ENCODE measurements around the gene BST2.
A peak's percentile ranks its signal among the peaks of the same experiment; 100 is the strongest.

The BST2 gene

GRCh38 chr19:17419621-17420474 lies 14.4 kb upstream of the BST2 start, which contains the start of gene MVB12A:
TSS of gene MVB12A (plus strand) at chr19:17420047. CDS start at chr19:17420136, 89 bp downstream.
- peak; percentile 84 to 93 (median 90) for DNase-seq (ENCODE audit: low read depth in 3 of 3)

GRCh38 chr19:17419154-17419620 lies 13.8 kb upstream of the BST2 start:
- DNase-seq (ENCODE audit: low read depth in 3 of 3): no peak

- no peak for DNase-seq (ENCODE audit: low read depth in 3 of 3)
These were observed 13.3 kb upstream of the BST2 start for GRCh38 chr19:17418710-17419109.

- DNase-seq (ENCODE audit: low read depth in 3 of 3): no peak
These were observed 9.7 kb upstream of the BST2 start for GRCh38 chr19:17415121-17415520.

GRCh38 chr19:17414097-17414496 lies 8.7 kb upstream of the BST2 start:
- no peak for DNase-seq (ENCODE audit: low read depth in 3 of 3)

- no peak for DNase-seq (ENCODE audit: low read depth in 3 of 3)
These were observed 6.4 kb upstream of the BST2 start for GRCh38 chr19:17411801-17412200.

- DNase-seq (ENCODE audit: low read depth in 3 of 3): no peak
These were observed 4.6 kb upstream of the BST2 start for GRCh38 chr19:17409990-17410389.

- DNase-seq (ENCODE audit: low read depth in 3 of 3): no peak
These were observed 1.4 kb upstream of the BST2 start for GRCh38 chr19:17406887-17407196.

GRCh38 chr19:17406046-17406886 lies 836 bp upstream of the BST2 start:
- no peak for DNase-seq (ENCODE audit: low read depth in 3 of 3)

- DNase-seq (ENCODE audit: low read depth in 3 of 3): no peak
These were observed 695 bp downstream of the BST2 start for GRCh38 chr19:17404621-17405249.

- DNase-seq (ENCODE audit: low read depth in 3 of 3): no peak
These were observed 1.4 kb downstream of the BST2 start for GRCh38 chr19:17404015-17404414.

GRCh38 chr19:17402982-17403855 lies 2.2 kb downstream of the BST2 start:
- DNase-seq (ENCODE audit: low read depth in 3 of 3): no peak

- DNase-seq (ENCODE audit: low read depth in 3 of 3): no peak
These were observed 3.8 kb downstream of the BST2 start for GRCh38 chr19:17401628-17402027.

GRCh38 chr19:17398902-17399527 lies 6.4 kb downstream of the BST2 start:
- no peak for DNase-seq (ENCODE audit: low read depth in 3 of 3)

GRCh38 chr19:17394891-17395415 lies 10.5 kb downstream of the BST2 start:
- DNase-seq (ENCODE audit: low read depth in 3 of 3): peak; percentile 47 to 61 (median 48)

GRCh38 chr19:17393914-17394313 lies 11.5 kb downstream of the BST2 start, which contains the start of gene CCDC194:
TSS of gene CCDC194 (minus strand) at chr19:17394196. CDS start at chr19:17394158, 38 bp downstream.
- no peak for DNase-seq (ENCODE audit: low read depth in 3 of 3)

- no peak for DNase-seq (ENCODE audit: low read depth in 3 of 3)
These were observed 12.4 kb downstream of the BST2 start for GRCh38 chr19:17393002-17393401.

- no peak for DNase-seq (ENCODE audit: low read depth in 3 of 3)
These were observed 13.9 kb downstream of the BST2 start for GRCh38 chr19:17391371-17392151.

GRCh38 chr19:17390665-17391370 lies 14.6 kb downstream of the BST2 start:
- DNase-seq (ENCODE audit: low read depth in 3 of 3): peak; percentile 72 to 87 (median 77)
